Keratinocyte (primary cell): ENCODE data around the gene BCL6B.

Source experiments
- EZH2 ChIP-seq: IDR thresholded peaks from one replicate; pipeline ENCODE4 v1.6.1; 2012; ENCODE audit warnings: inconsistent platforms, mild to moderate bottlenecking, low read length, moderate library complexity
- TF ChIP-seq, protein P1 (sequence below), 3 experiments: IDR thresholded peaks in 1 of 3; conservative IDR thresholded peaks in 1 of 3; optimal IDR thresholded peaks in 1 of 3; 2 replicates in 2 of 3; 3 replicates in 1 of 3; pipeline versions ENCODE3 to v1.5.1; 2011; ENCODE audit warnings: low read length in 3 of 3, mild to moderate bottlenecking in 3 of 3, moderate library complexity in 2 of 3, control low read depth in 1 of 3, inconsistent platforms in 1 of 3; ENCODE audit not compliant: insufficient read depth in 2 of 3; ENCODE audit errors: extremely low read depth in 1 of 3

DNA sequence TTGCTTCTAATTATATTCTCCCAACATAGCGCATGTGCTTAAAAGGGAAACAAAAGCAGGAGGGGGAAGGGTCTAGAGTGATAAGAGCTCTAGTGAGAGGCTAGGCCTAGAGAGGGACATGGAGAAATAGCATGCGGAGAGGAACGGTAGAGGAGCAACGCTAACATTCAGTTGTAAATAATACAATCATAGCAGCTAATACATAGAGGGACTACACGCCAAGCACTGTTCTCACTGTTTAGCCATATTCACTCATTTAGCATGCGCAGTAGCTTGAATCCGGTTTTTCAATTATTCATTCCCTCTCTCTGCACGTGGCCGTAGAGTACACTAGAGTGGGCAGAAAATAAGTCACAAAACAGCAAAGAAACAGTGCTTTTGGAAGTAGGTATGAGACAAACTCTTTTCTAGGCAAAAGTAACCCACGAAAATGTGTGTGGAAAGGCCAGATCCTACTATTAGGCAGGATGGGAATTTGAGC is 28.7 kb upstream of the BCL6B start:
- TF ChIP-seq, protein P1, sequence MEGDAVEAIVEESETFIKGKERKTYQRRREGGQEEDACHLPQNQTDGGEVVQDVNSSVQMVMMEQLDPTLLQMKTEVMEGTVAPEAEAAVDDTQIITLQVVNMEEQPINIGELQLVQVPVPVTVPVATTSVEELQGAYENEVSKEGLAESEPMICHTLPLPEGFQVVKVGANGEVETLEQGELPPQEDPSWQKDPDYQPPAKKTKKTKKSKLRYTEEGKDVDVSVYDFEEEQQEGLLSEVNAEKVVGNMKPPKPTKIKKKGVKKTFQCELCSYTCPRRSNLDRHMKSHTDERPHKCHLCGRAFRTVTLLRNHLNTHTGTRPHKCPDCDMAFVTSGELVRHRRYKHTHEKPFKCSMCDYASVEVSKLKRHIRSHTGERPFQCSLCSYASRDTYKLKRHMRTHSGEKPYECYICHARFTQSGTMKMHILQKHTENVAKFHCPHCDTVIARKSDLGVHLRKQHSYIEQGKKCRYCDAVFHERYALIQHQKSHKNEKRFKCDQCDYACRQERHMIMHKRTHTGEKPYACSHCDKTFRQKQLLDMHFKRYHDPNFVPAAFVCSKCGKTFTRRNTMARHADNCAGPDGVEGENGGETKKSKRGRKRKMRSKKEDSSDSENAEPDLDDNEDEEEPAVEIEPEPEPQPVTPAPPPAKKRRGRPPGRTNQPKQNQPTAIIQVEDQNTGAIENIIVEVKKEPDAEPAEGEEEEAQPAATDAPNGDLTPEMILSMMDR (optimal IDR thresholded peaks at IDR 0.05 in 1 of 3, IDR thresholded peaks at IDR 0.05 in 1 of 3, conservative IDR thresholded peaks at IDR 0.05 in 1 of 3; ENCODE audit: extremely low read depth in 1 of 3, insufficient read depth in 2 of 3, low read length in 3 of 3): no peak
- no peak for TF ChIP-seq EZH2
